CD4-positive, alpha-beta T cell (primary cell): ENCODE data around the gene EFNA4. TPM values are rescaled to one million over a fixed set of nuclear protein-coding genes. Genes with fewer than 3 reads are reported as not detected.

Source experiments
- ATAC-seq: fragments of 200-7000 bp; cut with Tn5 transposase; one replicate; pipeline ENCODE4 v1.10.0; 2022; ENCODE audit warnings: mild to moderate bottlenecking; ENCODE audit not compliant: poor library complexity
- CTCF ChIA-PET: fragments of 350-600 bp; sonication (Branson Sonifier 250); formaldehyde crosslinking; loops from one replicate; lab custom pipeline; 2021; ENCODE audit warnings: antibody characterized with exemption, inconsistent platforms; lab: Charles Lee
- POLR2A ChIA-PET: fragments of 350-600 bp; sonication (Branson Sonifier 250); formaldehyde crosslinking; loops from one replicate; lab custom pipeline; 2021; ENCODE audit warnings: antibody characterized with exemption, inconsistent platforms; lab: Charles Lee
- DNase-seq, 14 experiments: peaks; one replicate each; pipeline ENCODE4 v3.0.0-alpha.2; 2013 to 2020; ENCODE audit warnings: mixed read lengths in 2 of 14
- H3K27ac ChIP-seq, 2 donors: one replicate each; pipeline versions ENCODE4 v1.5.1 to v1.7.0; 2013; ENCODE audit warnings: low read length in 2 of 2, low read depth in 1 of 2, mild to moderate bottlenecking in 1 of 2
- H3K27me3 ChIP-seq, 2 experiments: 1 replicate in 1 of 2; 2 replicates in 1 of 2; pipeline versions ENCODE4 v1.6.1 to v1.7.0; 2013; ENCODE audit warnings: low read length in 2 of 2, control low read depth in 1 of 2, mild to moderate bottlenecking in 1 of 2, moderate library complexity in 1 of 2; ENCODE audit not compliant: insufficient read depth in 2 of 2, control insufficient read depth in 1 of 2
- H3K36me3 ChIP-seq: one replicate; pipeline ENCODE4 v1.6.1; 2013; ENCODE audit warnings: low read length, control low read depth; ENCODE audit not compliant: insufficient read depth
- H3K4me1 ChIP-seq: one replicate; pipeline ENCODE4 v1.6.1; 2013; ENCODE audit warnings: low read length, control low read depth; ENCODE audit not compliant: insufficient read depth
- H3K4me3 ChIP-seq: one replicate; pipeline ENCODE4 v1.5.1; 2013; ENCODE audit warnings: mild to moderate bottlenecking, low read length, moderate library complexity
- H3K9me3 ChIP-seq, 2 experiments: 1 replicate in 1 of 2; 2 replicates in 1 of 2; pipeline versions ENCODE4 v1.6.1 to v1.7.0; 2013; ENCODE audit warnings: low read length in 2 of 2, mild to moderate bottlenecking in 2 of 2, control low read depth in 1 of 2, moderate library complexity in 1 of 2; ENCODE audit not compliant: control insufficient read depth in 1 of 2, insufficient read depth in 1 of 2
- H3K27ac Mint-ChIP-seq: one replicate; pipeline ENCODE4 v1.8.0; 2020; ENCODE audit warnings: mixed read lengths
- H3K27me3 Mint-ChIP-seq: one replicate; pipeline ENCODE4 v1.8.0; 2021; ENCODE audit warnings: mixed read lengths
- H3K36me3 Mint-ChIP-seq: one replicate; pipeline ENCODE4 v1.8.0; 2021; ENCODE audit warnings: low read depth, mixed read lengths
- H3K4me1 Mint-ChIP-seq: one replicate; pipeline ENCODE4 v1.8.0; 2021; ENCODE audit warnings: low read depth, mixed read lengths
- H3K4me3 Mint-ChIP-seq: one replicate; pipeline ENCODE4 v1.8.0; 2020; ENCODE audit warnings: mild to moderate bottlenecking, mixed read lengths
- H3K9me3 Mint-ChIP-seq: one replicate; pipeline ENCODE4 v1.8.0; 2020; ENCODE audit warnings: mixed read lengths
- intact Hi-C, 2 experiments: fragments of 100-400 bp; cut with DNase I in 1 of 2; cut with micrococcal nuclease in 1 of 2; formaldehyde crosslinking; loops; one replicate each; pipeline versions ENCODE4 v1.15.1 to v1.9.0; 2023 to 2025; cut with DNase I, micrococcal nuclease
- total RNA-seq, 174 experiments: library from RNA in 2 of 174; stranded (reverse) in 2 of 174; gene quantifications; one replicate each; pipeline ENCODE4 v1.2.3 and lab custom pipeline; 2021 to 2026
- TF ChIP-seq, protein P1 (sequence below): fragments of 200-600 bp; IDR thresholded peaks from one replicate; pipeline ENCODE4 v1.8.0; 2022; ENCODE audit warnings: antibody characterized with exemption, mild to moderate bottlenecking

EFNA4 gene
- total RNA-seq, 2 experiments from 2014 or later, result 2.4 to 3.3 TPM

DNA sequence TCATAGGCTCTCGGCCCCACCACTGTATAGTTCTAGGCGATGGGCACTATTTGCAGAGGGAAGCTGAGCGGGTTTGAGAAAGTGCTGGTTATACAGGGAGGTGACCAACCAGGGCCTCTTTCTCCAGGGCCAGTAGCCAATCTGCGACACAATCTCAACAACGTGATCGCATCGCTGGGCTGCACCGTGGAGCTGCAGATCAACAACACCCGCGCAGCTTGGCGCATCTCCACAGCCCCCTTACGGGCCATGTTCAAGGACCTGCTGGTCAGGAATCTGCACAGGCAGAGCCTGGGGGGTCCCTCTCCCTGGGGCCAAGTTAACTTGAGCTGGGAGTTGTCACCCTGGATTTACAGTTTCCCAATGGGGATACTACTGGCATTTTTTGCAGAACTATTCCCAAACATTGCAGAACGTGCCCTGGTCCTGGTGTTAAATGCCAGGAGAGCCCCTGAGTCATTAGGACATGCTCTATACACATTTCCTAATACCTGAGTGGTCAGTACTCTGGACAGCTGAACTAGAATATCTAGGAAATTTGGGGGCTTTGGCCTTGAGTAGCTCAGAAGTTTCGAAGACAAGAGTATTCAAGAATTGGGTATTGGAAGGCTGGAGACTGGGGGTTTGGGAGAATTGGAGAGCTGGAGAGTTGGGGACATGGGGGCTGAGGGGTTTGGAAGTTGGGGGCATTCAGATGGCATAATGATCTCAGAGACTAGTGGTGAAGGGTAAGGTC, 23.0 kb upstream of the EFNA4 start:
- DNase-seq (no peak), ATAC-seq (no peak)
- ChIA-PET CTCF (interaction anchor here (2.4 kb wide), 1 partner anchor 21 kb away, joined by 8 read pairs; no protein-coding TSS in a partner anchor), POLR2A (no interaction called here)
- H3K27me3 ChIP-seq, result no peaks in the 10 kb centered on the region
- Mint-ChIP-seq H3K36me3 (no peaks in the 10 kb centered on the region), H3K9me3 (no peaks in the 10 kb centered on the region), H3K27ac (no peak overlapping the region), H3K4me3 (no peak overlapping the region), H3K27me3 (no peaks in the 10 kb centered on the region), H3K4me1 (peaks cover 9% of the 10 kb centered on the region)
- no peak overlapping the region for H3K4me3 ChIP-seq
- intact Hi-C loops, result no loop called here
- TF ChIP-seq, protein P1, sequence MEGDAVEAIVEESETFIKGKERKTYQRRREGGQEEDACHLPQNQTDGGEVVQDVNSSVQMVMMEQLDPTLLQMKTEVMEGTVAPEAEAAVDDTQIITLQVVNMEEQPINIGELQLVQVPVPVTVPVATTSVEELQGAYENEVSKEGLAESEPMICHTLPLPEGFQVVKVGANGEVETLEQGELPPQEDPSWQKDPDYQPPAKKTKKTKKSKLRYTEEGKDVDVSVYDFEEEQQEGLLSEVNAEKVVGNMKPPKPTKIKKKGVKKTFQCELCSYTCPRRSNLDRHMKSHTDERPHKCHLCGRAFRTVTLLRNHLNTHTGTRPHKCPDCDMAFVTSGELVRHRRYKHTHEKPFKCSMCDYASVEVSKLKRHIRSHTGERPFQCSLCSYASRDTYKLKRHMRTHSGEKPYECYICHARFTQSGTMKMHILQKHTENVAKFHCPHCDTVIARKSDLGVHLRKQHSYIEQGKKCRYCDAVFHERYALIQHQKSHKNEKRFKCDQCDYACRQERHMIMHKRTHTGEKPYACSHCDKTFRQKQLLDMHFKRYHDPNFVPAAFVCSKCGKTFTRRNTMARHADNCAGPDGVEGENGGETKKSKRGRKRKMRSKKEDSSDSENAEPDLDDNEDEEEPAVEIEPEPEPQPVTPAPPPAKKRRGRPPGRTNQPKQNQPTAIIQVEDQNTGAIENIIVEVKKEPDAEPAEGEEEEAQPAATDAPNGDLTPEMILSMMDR, result no peak
- peaks cover 4% of the 10 kb centered on the region for H3K4me1 ChIP-seq
- no peaks in the 10 kb centered on the region for H3K36me3 ChIP-seq
- H3K27ac ChIP-seq, result no peak overlapping the region
- no peaks in the 10 kb centered on the region for H3K9me3 ChIP-seq

DNA sequence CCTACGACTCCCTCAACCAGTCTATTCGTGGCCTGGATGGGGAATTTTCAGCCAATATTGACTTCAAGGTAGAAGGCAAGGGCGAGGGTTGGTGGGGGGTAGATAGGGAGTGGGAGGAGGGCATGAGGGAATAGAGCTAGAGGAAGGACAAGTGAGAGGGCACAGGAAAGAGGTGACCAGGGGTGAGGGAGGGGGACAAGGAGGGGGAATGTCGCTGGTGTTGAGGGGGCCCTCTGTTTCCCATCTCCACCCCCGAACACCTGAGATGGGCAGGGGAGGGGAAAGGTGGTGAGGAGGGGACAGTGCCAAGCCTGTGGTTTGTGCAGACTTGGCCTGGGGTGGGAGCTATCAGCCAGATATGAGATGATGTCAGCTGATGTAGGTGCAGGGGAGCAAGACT, 20.8 kb upstream of the EFNA4 start:
- no peaks in the 10 kb centered on the region for H3K36me3 Mint-ChIP-seq
- H3K27ac ChIP-seq, result no peak overlapping the region
- H3K36me3 ChIP-seq, result no peaks in the 10 kb centered on the region
- H3K9me3 Mint-ChIP-seq, result no peaks in the 10 kb centered on the region
- H3K4me1 Mint-ChIP-seq, result peaks cover 9% of the 10 kb centered on the region
- H3K9me3 ChIP-seq, result no peaks in the 10 kb centered on the region
- H3K27me3 ChIP-seq, result no peaks in the 10 kb centered on the region
- H3K27me3 Mint-ChIP-seq, result no peaks in the 10 kb centered on the region
- CTCF ChIA-PET, result interaction anchor here (2.4 to 3.5 kb wide), 2 partner anchors 19 to 26 kb away, joined by 8 to 15 read pairs; no protein-coding TSS in a partner anchor
- no peak overlapping the region for H3K4me3 Mint-ChIP-seq
- DNase-seq (no peak), ATAC-seq (no peak)
- peaks cover 4% of the 10 kb centered on the region for H3K4me1 ChIP-seq
- intact Hi-C loops, result no loop called here
- POLR2A ChIA-PET, result no interaction called here
- TF ChIP-seq, protein P1, result no peak
- no peak overlapping the region for H3K4me3 ChIP-seq
- no peak overlapping the region for H3K27ac Mint-ChIP-seq

DNA sequence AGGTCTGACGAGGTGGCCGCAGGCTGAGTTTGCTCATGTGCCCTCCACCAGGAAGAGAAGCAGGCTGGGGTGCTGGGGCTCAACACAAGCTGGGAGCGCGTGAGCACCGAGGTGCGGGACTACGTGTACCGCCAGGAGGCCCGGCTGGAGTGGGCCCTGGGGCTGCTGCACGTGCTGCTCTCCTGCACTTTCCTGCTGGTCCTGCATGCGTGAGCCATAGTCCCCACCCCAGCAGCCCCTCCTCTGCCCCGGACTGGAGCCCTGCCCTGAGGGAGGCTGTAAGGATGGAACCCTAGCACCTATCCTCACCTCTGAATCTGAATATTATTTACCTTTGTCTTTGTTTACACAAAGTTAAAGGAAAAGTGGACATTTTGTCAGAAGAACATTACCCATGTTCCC, 20.2 kb upstream of the EFNA4 start:
- Histone ChIP-seq H3K27me3 (no peaks in the 10 kb centered on the region), H3K9me3 (no peaks in the 10 kb centered on the region), H3K4me3 (no peak overlapping the region), H3K4me1 (peaks cover 4% of the 10 kb centered on the region), H3K36me3 (no peaks in the 10 kb centered on the region), H3K27ac (no peak overlapping the region)
- intact Hi-C loops, result no loop called here
- ChIA-PET POLR2A (interaction anchor here (0.6 to 1.2 kb wide), 2 partner anchors 88 to 544 kb away, joined by 3 read pairs; no protein-coding TSS in a partner anchor), CTCF (interaction anchor here (1.5 to 3.5 kb wide), 4 partner anchors 18 to 42 kb away, joined by 3 to 38 read pairs (median 13); partner anchors contain the start of gene EFNA4)
- Mint-ChIP-seq H3K27me3 (no peaks in the 10 kb centered on the region), H3K4me3 (no peak overlapping the region), H3K9me3 (no peaks in the 10 kb centered on the region), H3K36me3 (no peaks in the 10 kb centered on the region), H3K4me1 (peaks cover 9% of the 10 kb centered on the region), H3K27ac (no peak overlapping the region)
- no peak for ATAC-seq
- TF ChIP-seq, protein P1, result no peak
- DNase-seq, result no peak
